ENCODE data around the gene WTAP. TPM values are rescaled to one million over a fixed set of nuclear protein-coding genes. Genes with fewer than 3 reads are reported as not detected.
"Not testable (repeated sequence)": the region's sequence is repeated elsewhere in the genome, so short reads cannot be mapped to it uniquely, and the experiment has no call there.

Gene WTAP
- total RNA-seq, 1 donor from 2014 or later = 108 TPM

GRCh38 chr6:159700970-159701369 is 26.3 kb upstream of the WTAP start:
- Mint-ChIP-seq H3K36me3 (peaks cover 4% of the 10 kb centered on the region), H3K9me3 (no peaks in the 10 kb centered on the region), H3K4me1 (ENCODE audit: unreplicated experiment) (no peaks in the 10 kb centered on the region), H3K4me3 (no peak overlapping the region), H3K27me3 (no peaks in the 10 kb centered on the region), H3K27ac (no peak overlapping the region)
- no peak for TF ChIP-seq CTCF (conservative IDR thresholded peaks at IDR 0.05)
- DNase-seq (ENCODE audit: extremely low spot score, unreplicated experiment) = no peak

GRCh38 chr6:159701413-159701999 is 25.8 kb upstream of the WTAP start:
- no peak overlapping the region for H3K4me3 Mint-ChIP-seq
- no peaks in the 10 kb centered on the region for H3K4me1 Mint-ChIP-seq (ENCODE audit: unreplicated experiment)
- peaks cover 4% of the 10 kb centered on the region for H3K36me3 Mint-ChIP-seq
- no peak overlapping the region for H3K27ac Mint-ChIP-seq
- DNase-seq (ENCODE audit: extremely low spot score, unreplicated experiment) = no peak
- no peaks in the 10 kb centered on the region for H3K27me3 Mint-ChIP-seq
- H3K9me3 Mint-ChIP-seq = no peaks in the 10 kb centered on the region
- no peak for TF ChIP-seq CTCF (conservative IDR thresholded peaks at IDR 0.05)

- not testable (repeated sequence) for H3K27me3 Mint-ChIP-seq; H3K36me3 Mint-ChIP-seq; H3K4me1 Mint-ChIP-seq (ENCODE audit: unreplicated experiment); H3K27ac Mint-ChIP-seq; DNase-seq (ENCODE audit: extremely low spot score, unreplicated experiment); H3K4me3 Mint-ChIP-seq; H3K9me3 Mint-ChIP-seq
These were observed 16.7 kb upstream of the WTAP start for GRCh38 chr6:159710603-159711002.

- not testable (repeated sequence) for H3K4me3 Mint-ChIP-seq; H3K4me1 Mint-ChIP-seq (ENCODE audit: unreplicated experiment); DNase-seq (ENCODE audit: extremely low spot score, unreplicated experiment); H3K27ac Mint-ChIP-seq; H3K36me3 Mint-ChIP-seq; H3K9me3 Mint-ChIP-seq; H3K27me3 Mint-ChIP-seq
These were observed 14.9 kb upstream of the WTAP start for GRCh38 chr6:159712389-159712788.

- H3K27ac Mint-ChIP-seq = no peak overlapping the region
- H3K4me1 Mint-ChIP-seq (ENCODE audit: unreplicated experiment) = no peaks in the 10 kb centered on the region
- peaks cover 5% of the 10 kb centered on the region for H3K36me3 Mint-ChIP-seq
- H3K27me3 Mint-ChIP-seq = no peaks in the 10 kb centered on the region
- no peak overlapping the region for H3K4me3 Mint-ChIP-seq
- no peaks in the 10 kb centered on the region for H3K9me3 Mint-ChIP-seq
- TF ChIP-seq CTCF (conservative IDR thresholded peaks at IDR 0.05) = no peak
- no peak for DNase-seq (ENCODE audit: extremely low spot score, unreplicated experiment)
These were observed 13.3 kb upstream of the WTAP start for GRCh38 chr6:159713984-159714383.

GRCh38 chr6:159714404-159714803 is 12.9 kb upstream of the WTAP start:
- Mint-ChIP-seq H3K4me1 (ENCODE audit: unreplicated experiment) (no peaks in the 10 kb centered on the region), H3K27ac (no peak overlapping the region), H3K36me3 (peaks cover 5% of the 10 kb centered on the region), H3K4me3 (no peak overlapping the region), H3K9me3 (no peaks in the 10 kb centered on the region), H3K27me3 (no peaks in the 10 kb centered on the region)
- DNase-seq (ENCODE audit: extremely low spot score, unreplicated experiment) = no peak
- no peak for TF ChIP-seq CTCF (conservative IDR thresholded peaks at IDR 0.05)

GRCh38 chr6:159715166-159715565 is 12.1 kb upstream of the WTAP start:
- Mint-ChIP-seq H3K36me3 (peaks cover 5% of the 10 kb centered on the region), H3K4me3 (no peak overlapping the region), H3K27me3 (no peaks in the 10 kb centered on the region), H3K27ac (no peak overlapping the region), H3K9me3 (no peaks in the 10 kb centered on the region), H3K4me1 (ENCODE audit: unreplicated experiment) (no peaks in the 10 kb centered on the region)
- no peak for TF ChIP-seq CTCF (conservative IDR thresholded peaks at IDR 0.05)
- DNase-seq (ENCODE audit: extremely low spot score, unreplicated experiment) = no peak
